H1 (cell line): Measurements from ENCODE around the gene DERL3. TPM values are rescaled to one million over a fixed set of nuclear protein-coding genes. Genes with fewer than 3 reads are reported as not detected.

Experiments used
- CTCF ChIA-PET: fragments of 300-600 bp; sonication (Branson Sonifier 250); formaldehyde crosslinking; loops from one replicate; lab custom pipeline; 2021; ENCODE audit not compliant: partially characterized antibody; lab: Charles Lee
- POLR2A ChIA-PET: fragments of 300-600 bp; sonication (Branson Sonifier 250); formaldehyde crosslinking; loops from one replicate; lab custom pipeline; 2021; ENCODE audit warnings: inconsistent platforms; ENCODE audit not compliant: partially characterized antibody; lab: Charles Lee
- DNase-seq, 2 experiments: peaks; one replicate each; pipeline versions ENCODE4 v3.0.0 to v3.0.0-alpha.2; 2010 to 2022; ENCODE audit warnings: low spot score in 2 of 2, low read depth in 1 of 2, mixed read lengths in 1 of 2
- FAIRE-seq: peaks from 2 replicates; lab custom pipeline; 2011; peaks lifted over from hg19 to GRCh38; lab: Jason Lieb, UNC
- H2AFZ ChIP-seq: 2 replicates; pipeline ENCODE4 v1.8.1; 2012; ENCODE audit warnings: low read length, inconsistent platforms
- H2AK5ac ChIP-seq: 2 replicates; pipeline ENCODE4 v1.6.1; 2013; ENCODE audit warnings: low read depth, low read length
- H2BK120ac ChIP-seq: replicated peaks from 2 replicates; pipeline ENCODE3; 2013; ENCODE audit warnings: low read depth, low read length, inconsistent platforms
- H2BK12ac ChIP-seq: 2 replicates; pipeline ENCODE4 v1.6.1; 2013; ENCODE audit warnings: low read depth, low read length
- H2BK15ac ChIP-seq: 2 replicates; pipeline ENCODE4 v1.6.1; 2013; ENCODE audit warnings: low read length
- H2BK20ac ChIP-seq: 2 replicates; pipeline ENCODE4 v1.6.1; 2013; ENCODE audit warnings: low read length
- H2BK5ac ChIP-seq: 2 replicates; pipeline ENCODE4 v1.6.1; 2013; ENCODE audit warnings: low read depth, low read length
- H3K14ac ChIP-seq: 2 replicates; pipeline ENCODE4 v1.6.1; 2013; ENCODE audit warnings: inconsistent platforms; ENCODE audit not compliant: insufficient read length
- H3K18ac ChIP-seq: 2 replicates; pipeline ENCODE4 v1.6.1; 2013; ENCODE audit warnings: low read length; ENCODE audit errors: extremely low read depth
- H3K23ac ChIP-seq: 2 replicates; pipeline ENCODE4 v1.6.1; 2013; ENCODE audit warnings: inconsistent platforms; ENCODE audit not compliant: insufficient read length
- H3K23me2 ChIP-seq: 2 replicates; pipeline ENCODE4 v1.6.1; 2013; ENCODE audit warnings: low read depth, low read length
- H3K27ac ChIP-seq: 2 replicates; pipeline ENCODE4 v1.6.1; 2011; ENCODE audit warnings: low read depth, low read length, inconsistent platforms
- H3K27me3 ChIP-seq, 4 experiments: replicated peaks in 1 of 4; 1 replicate in 1 of 4; 2 replicates in 3 of 4; pipeline versions ENCODE4 v1.6.1 to v1.8.1; 2011 to 2013; ENCODE audit warnings: low read length in 3 of 4, mild to moderate bottlenecking in 3 of 4, inconsistent platforms in 2 of 4, mixed read lengths in 2 of 4, moderate library complexity in 1 of 4; ENCODE audit not compliant: control insufficient read depth in 3 of 4, insufficient read depth in 3 of 4; ENCODE audit errors: extremely low read depth in 1 of 4
- H3K36me3 ChIP-seq, 4 experiments: 2 replicates each; pipeline versions ENCODE4 v1.6.1 to v1.8.1; 2011 to 2013; ENCODE audit warnings: mild to moderate bottlenecking in 4 of 4, low read length in 3 of 4, moderate library complexity in 2 of 4, control low read depth in 1 of 4, inconsistent platforms in 1 of 4; ENCODE audit not compliant: insufficient read depth in 4 of 4, control insufficient read depth in 2 of 4
- H3K4ac ChIP-seq: replicated peaks from 2 replicates; pipeline ENCODE3; 2013; ENCODE audit warnings: low read length, low read depth, mixed read lengths, inconsistent platforms; ENCODE audit not compliant: insufficient read length
- H3K4me1 ChIP-seq, 4 experiments: replicated peaks in 1 of 4; 1 replicate in 1 of 4; 2 replicates in 3 of 4; pipeline versions ENCODE4 v1.6.1 to v1.8.1; 2011 to 2013; ENCODE audit warnings: low read length in 3 of 4, inconsistent platforms in 2 of 4, mixed read lengths in 1 of 4; ENCODE audit not compliant: insufficient read depth in 4 of 4, control insufficient read depth in 3 of 4
- H3K4me2 ChIP-seq, 2 experiments: 2 replicates each; pipeline versions ENCODE4 v1.6.1 to v1.8.1; 2011 to 2013; ENCODE audit warnings: low read depth in 2 of 2, low read length in 2 of 2, control low read depth in 1 of 2, inconsistent platforms in 1 of 2, mild to moderate bottlenecking in 1 of 2; ENCODE audit not compliant: insufficient read depth in 1 of 2
- H3K4me3 ChIP-seq, 4 experiments: fragments of 200-600, 300-600 bp in 1 of 4; sonication (generic), shearing (Covaris generic), sonication (Bioruptor Twin) in 1 of 4; 2 replicates each; pipeline versions ENCODE4 v1.5.1 to v1.8.1; 2011 to 2016; ENCODE audit warnings: low read length in 4 of 4, low read depth in 3 of 4, control low read depth in 2 of 4, inconsistent platforms in 2 of 4, mild to moderate bottlenecking in 2 of 4, mixed read lengths in 1 of 4, moderate library complexity in 1 of 4; ENCODE audit not compliant: insufficient read depth in 2 of 4; ENCODE audit errors: extremely low read depth in 1 of 4
- H3K56ac ChIP-seq: replicated peaks from 2 replicates; pipeline ENCODE3; 2013; ENCODE audit warnings: low read depth, mild to moderate bottlenecking, mixed read lengths, low read length, inconsistent platforms; ENCODE audit not compliant: insufficient read length
- H3K79me1 ChIP-seq: 2 replicates; pipeline ENCODE4 v1.6.1; 2013; ENCODE audit warnings: low read depth, low read length, control low read depth
- H3K79me2 ChIP-seq, 2 experiments: 2 replicates each; pipeline versions ENCODE4 v1.6.1 to v1.8.1; 2012 to 2013; ENCODE audit warnings: low read length in 2 of 2, mild to moderate bottlenecking in 2 of 2, inconsistent platforms in 1 of 2; ENCODE audit not compliant: insufficient read depth in 2 of 2, control insufficient read depth in 1 of 2
- H3K9ac ChIP-seq, 4 experiments: replicated peaks in 1 of 4; 1 replicate in 1 of 4; 2 replicates in 3 of 4; pipeline versions ENCODE4 v1.6.1 to v1.8.1; 2011 to 2013; ENCODE audit warnings: low read depth in 3 of 4, low read length in 3 of 4, control low read depth in 2 of 4, mild to moderate bottlenecking in 2 of 4, moderate library complexity in 2 of 4, inconsistent platforms in 1 of 4; ENCODE audit errors: extremely low read depth in 1 of 4
- H3K9me3 ChIP-seq, 2 experiments: 2 replicates each; pipeline versions ENCODE4 v1.6.1 to v1.8.1; 2012 to 2013; ENCODE audit warnings: mild to moderate bottlenecking in 2 of 2, moderate library complexity in 2 of 2, control low read depth in 1 of 2, inconsistent platforms in 1 of 2, low read depth in 1 of 2, low read length in 1 of 2, mixed read lengths in 1 of 2; ENCODE audit not compliant: insufficient read depth in 2 of 2
- H4K20me1 ChIP-seq, 2 experiments: replicated peaks in 1 of 2; 2 replicates each; pipeline versions ENCODE3 to v1.8.1; 2011 to 2013; ENCODE audit warnings: inconsistent platforms in 2 of 2, low read length in 2 of 2, mild to moderate bottlenecking in 1 of 2; ENCODE audit not compliant: insufficient read depth in 2 of 2, control insufficient read depth in 1 of 2
- H4K5ac ChIP-seq: 2 replicates; pipeline ENCODE4 v1.6.1; 2013; ENCODE audit warnings: low read length, low read depth, mixed read lengths, inconsistent platforms; ENCODE audit not compliant: insufficient read length
- H4K8ac ChIP-seq: 2 replicates; pipeline ENCODE4 v1.8.0; 2013; ENCODE audit warnings: mild to moderate bottlenecking, moderate library complexity, low read length, inconsistent platforms; ENCODE audit not compliant: insufficient read depth; ENCODE audit errors: extremely low read depth
- H4K91ac ChIP-seq: replicated peaks from 2 replicates; pipeline ENCODE3; 2013; ENCODE audit warnings: low read length, mixed read lengths, inconsistent platforms; ENCODE audit not compliant: insufficient read length
- BRCA1 ChIP-seq: IDR thresholded peaks from 2 replicates; pipeline ENCODE4 v1.6.1; 2012; ENCODE audit warnings: low read depth, low read length, improper control_type of control experiment
- NANOG ChIP-seq: IDR thresholded peaks from 2 replicates; pipeline ENCODE4 v1.6.1; 2011; ENCODE audit warnings: low read length, low read depth, mild to moderate bottlenecking, inconsistent platforms; ENCODE audit not compliant: insufficient read depth, poor library complexity, severe bottlenecking
- PHF8 ChIP-seq: fragments of 200-600 bp; sonication (generic); conservative IDR thresholded peaks from 2 replicates; pipeline ENCODE4 v1.7.1; 2012; ENCODE audit warnings: low read depth, mild to moderate bottlenecking, inconsistent platforms, low read length, moderate library complexity
- POLR2AphosphoS5 ChIP-seq: IDR thresholded peaks from 2 replicates; pipeline ENCODE4 v1.6.1; 2011; ENCODE audit warnings: low read depth, low read length
- RFX5 ChIP-seq: IDR thresholded peaks from 2 replicates; pipeline ENCODE4 v1.6.1; 2011; ENCODE audit warnings: low read depth, low read length, improper control_type of control experiment, borderline replicate concordance
- SIN3A ChIP-seq, 2 experiments: IDR thresholded peaks in 1 of 2; conservative IDR thresholded peaks in 1 of 2; 2 replicates each; pipeline ENCODE4 v1.6.1; 2011 to 2012; ENCODE audit warnings: low read length in 2 of 2, improper control_type of control experiment in 1 of 2, low read depth in 1 of 2, mild to moderate bottlenecking in 1 of 2
- TAF1 ChIP-seq: IDR thresholded peaks from 2 replicates; pipeline ENCODE4 v1.6.1; 2011; ENCODE audit warnings: mild to moderate bottlenecking, low read depth, low read length
- WGBS, 2 experiments: shearing (Covaris generic) in 1 of 2; methylation state at CpG; one replicate each; pipeline versions ENCODE4 v1.1.6 to v1.1.7; 2013 to 2015; ENCODE audit warnings: low lambda C conversion rate in 2 of 2, mixed read lengths in 2 of 2, inconsistent platforms in 1 of 2, low coverage in 1 of 2, missing lambda C conversion rate in 1 of 2; ENCODE audit not compliant: insufficient replicate concordance in 2 of 2, insufficient coverage in 1 of 2, insufficient read length in 1 of 2; ENCODE audit errors: extremely low coverage in 1 of 2, missing lambda C conversion rate in 1 of 2; 5-methylcytosine and 5-hydroxymethylcytosine counted together
- polyA plus RNA-seq, 7 experiments: library from polyadenylated mRNA; depleted of rRNA in 3 of 7; stranded (reverse) in 5 of 7; unstranded in 2 of 7; fragments of >200 nt in 5 of 7; fragments of 200-250 nt in 2 of 7; gene quantifications; 1 replicate in 5 of 7; 2 replicates in 1 of 7; 4 replicates in 1 of 7; pipeline versions ENCODE4 v1.2.1 to v1.2.3, GENCODE V29; 2011 to 2013; ENCODE audit warnings: missing spikeins in 2 of 7, mixed read lengths in 2 of 7
- total RNA-seq: library from RNA; stranded (reverse); fragmentation: NEBNext Ultra II Directional; extraction: Animal tissue kit (Norgen Biotek cat#: 25700); gene quantifications from 2 replicates; pipeline ENCODE4 v1.2.1, GENCODE V29; 2021

The DERL3 gene
- total and polyA plus RNA-seq, 2 of the 8 experiments (the other 6 are each of a cell fraction or from before 2014, with no cell fraction given) = 8.7 to 19.5 TPM

DNA sequence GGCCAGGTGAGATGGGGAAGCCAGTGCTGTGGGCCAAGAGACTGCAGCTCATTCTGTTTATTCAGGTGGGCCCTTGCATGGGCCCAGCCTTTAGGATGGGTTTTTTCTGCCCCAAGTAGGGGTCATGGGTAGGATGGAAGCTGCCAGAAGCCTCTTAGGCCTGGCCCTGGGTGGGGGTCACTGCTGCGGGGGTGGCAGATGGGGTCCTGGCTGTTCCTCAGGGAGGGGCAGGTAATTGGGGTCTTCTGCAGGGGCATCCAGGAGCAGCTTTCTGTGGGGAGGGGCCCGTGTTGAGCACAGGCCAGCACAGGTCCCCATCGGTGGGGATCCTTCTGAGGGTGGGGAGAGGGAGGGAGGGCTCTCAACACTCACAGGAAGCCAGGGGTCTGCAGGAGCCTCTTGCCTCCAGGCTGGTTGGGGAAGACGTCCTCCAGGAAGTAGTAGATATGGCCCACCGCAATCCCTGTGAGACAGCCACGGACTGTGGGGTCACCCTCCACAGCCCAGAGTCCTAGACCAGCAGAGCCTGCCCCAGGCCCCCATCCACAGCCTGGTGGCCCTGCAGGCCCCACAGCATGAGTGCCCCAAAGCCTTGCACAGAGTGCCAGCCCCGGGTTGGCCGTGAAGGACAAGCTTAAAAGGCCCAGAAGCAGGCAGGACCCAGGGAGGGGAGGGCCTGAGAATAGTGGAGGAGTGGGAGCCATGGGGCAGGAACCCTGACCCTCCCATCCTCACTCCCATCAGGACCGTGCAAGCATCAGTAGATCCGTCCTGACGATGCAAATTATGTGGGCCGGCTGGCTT is 1.9 kb downstream of the DERL3 start:
- Histone ChIP-seq H3K4me3 (no peak overlapping the region), H2BK12ac (no peak overlapping the region), H2BK15ac (no peak overlapping the region), H3K79me2 (no peaks in the 10 kb centered on the region), H3K9me3 (no peaks in the 10 kb centered on the region), H2BK5ac (no peak overlapping the region), H3K4me1 (peaks cover 0 to 11% (median 7%) of the 10 kb centered on the region in 4 experiments; a peak in 5 of 7 replicates), H3K23me2 (peaks cover 12% of the 10 kb centered on the region; the same call in 1 of the 2 replicates), H4K5ac (no peak overlapping the region), H4K8ac (no peak overlapping the region), H3K4ac (no peak overlapping the region), H3K14ac (no peak overlapping the region), H3K18ac (no peak overlapping the region), H3K4me2 (no peak overlapping the region; a peak in 1 of 4 replicates), H3K27me3 (peaks cover 0 to 2% (median under 1%) of the 10 kb centered on the region in 4 experiments; a peak in 2 of 7 replicates), H3K79me1 (peaks cover 4% of the 10 kb centered on the region; the same call in 1 of the 2 replicates), H4K20me1 (peaks cover 6 to 20% of the 10 kb centered on the region in 2 experiments), H2BK120ac (no peak overlapping the region), H2AFZ (no peak overlapping the region), H3K56ac (no peak overlapping the region), H3K36me3 (peaks cover 0 to 15% (median 9%) of the 10 kb centered on the region in 4 experiments; a peak in 4 of 8 replicates), H3K9ac (no peak overlapping the region), H4K91ac (no peak overlapping the region), H2BK20ac (no peak overlapping the region), H3K23ac (no peak overlapping the region), H3K27ac (no peak overlapping the region), H2AK5ac (no peak overlapping the region)
- WGBS, 2 experiments = 88% methylated on average over 9 of the region's 12 CpGs; no CpG with 5 or more reads in 1 of the 2 experiments
- FAIRE-seq (no peak), DNase-seq (no peak)
- TF ChIP-seq TAF1 (no peak), SIN3A (conservative IDR thresholded peaks at IDR 0.05 in 1 of 2, IDR thresholded peaks at IDR 0.05 in 1 of 2; ENCODE audit: low read depth in 1 of 2, low read length in 2 of 2) (no peak), BRCA1 (no peak), PHF8 (no peak), POLR2AphosphoS5 (no peak), RFX5 (no peak), NANOG (no peak)
- ChIA-PET POLR2A (interaction anchor here (1.9 to 2.0 kb wide), 3 partner anchors 12 to 15 kb away, joined by 6 to 8 read pairs (median 7); no protein-coding TSS in a partner anchor), CTCF (interaction anchor here (0.5 to 3.2 kb wide), 3 partner anchors 9 to 30 kb away, joined by 3 to 12 read pairs (median 3); no protein-coding TSS in a partner anchor)
